ENCODE measurements around the gene DCLK2.

DCLK2 gene

GRCh38 chr4:150061086-150061776 is 17.0 kb upstream of the DCLK2 start:
- no peak overlapping the region for H4K5ac ChIP-seq (ENCODE audit: low read length)
- H4K8ac ChIP-seq (ENCODE audit: low read depth, low read length) = no peak overlapping the region
- no CpG with 5 or more reads among the region's 1 CpG for WGBS (ENCODE audit: extremely low coverage, insufficient coverage, low lambda C conversion rate)
- no peak overlapping the region for H2BK15ac ChIP-seq (replicated peaks; ENCODE audit: low read depth)
- no peak overlapping the region for H2BK5ac ChIP-seq (ENCODE audit: low read length)
- H3K79me1 ChIP-seq (ENCODE audit: low read length) = no peaks in the 10 kb centered on the region
- DNase-seq = no peak
- H3K79me2 ChIP-seq (ENCODE audit: control insufficient read depth, insufficient read depth, low read length) = no peaks in the 10 kb centered on the region
- no peak overlapping the region for H2AK5ac ChIP-seq (ENCODE audit: low read length)
- H3K4me2 ChIP-seq (ENCODE audit: low read length) = no peak overlapping the region
- no peak overlapping the region for H3K18ac ChIP-seq (ENCODE audit: low read length)
- H3K56ac ChIP-seq (ENCODE audit: low read length) = no peak overlapping the region
- no peak overlapping the region for H3K23ac ChIP-seq (ENCODE audit: low read length)
- H3K4ac ChIP-seq (ENCODE audit: low read depth, low read length) = no peak overlapping the region
- H3K4me1 ChIP-seq (ENCODE audit: control insufficient read depth, low read depth, low read length) = no peaks in the 10 kb centered on the region
- H3K4me3 ChIP-seq (ENCODE audit: low read length) = no peak overlapping the region
- no peak overlapping the region for H2BK120ac ChIP-seq (ENCODE audit: low read depth, low read length)
- no peaks in the 10 kb centered on the region for H3K27me3 ChIP-seq (ENCODE audit: insufficient read depth, low read length, poor library complexity)
- no peak overlapping the region for H3K27ac ChIP-seq (ENCODE audit: low read depth, low read length)
- H3K36me3 ChIP-seq (ENCODE audit: control insufficient read depth, insufficient read depth, low read length) = no peaks in the 10 kb centered on the region
- H3K9ac ChIP-seq (ENCODE audit: low read length) = no peak overlapping the region

DNA sequence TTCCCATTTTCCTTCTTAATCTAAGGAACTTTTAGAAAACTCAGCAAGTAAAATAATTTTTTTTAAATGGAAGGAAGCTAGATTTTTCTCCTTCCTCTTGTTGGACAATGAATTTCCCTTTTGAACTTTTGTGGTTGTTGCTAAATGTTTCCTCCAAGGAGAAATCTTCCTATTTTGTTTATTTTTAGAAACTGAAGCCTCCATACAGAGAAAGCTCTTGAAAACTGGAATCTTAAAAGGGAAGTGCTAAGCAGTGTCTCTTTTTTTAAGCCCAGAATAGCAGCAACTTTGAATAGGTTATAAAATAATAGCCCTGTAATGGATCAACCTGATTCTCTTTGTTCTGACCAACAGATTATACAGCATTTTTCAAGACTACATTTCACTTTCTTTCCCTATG is 15.1 kb upstream of the DCLK2 start:
- H2BK15ac ChIP-seq (replicated peaks; ENCODE audit: low read depth) = no peak overlapping the region
- H3K9ac ChIP-seq (ENCODE audit: low read length) = no peak overlapping the region
- no peaks in the 10 kb centered on the region for H3K79me2 ChIP-seq (ENCODE audit: control insufficient read depth, insufficient read depth, low read length)
- H3K4ac ChIP-seq (ENCODE audit: low read depth, low read length) = no peak overlapping the region
- H3K4me2 ChIP-seq (ENCODE audit: low read length) = no peak overlapping the region
- no peak overlapping the region for H2BK5ac ChIP-seq (ENCODE audit: low read length)
- H3K79me1 ChIP-seq (ENCODE audit: low read length) = no peaks in the 10 kb centered on the region
- H3K27me3 ChIP-seq (ENCODE audit: insufficient read depth, low read length, poor library complexity) = no peaks in the 10 kb centered on the region
- H3K18ac ChIP-seq (ENCODE audit: low read length) = no peak overlapping the region
- H4K8ac ChIP-seq (ENCODE audit: low read depth, low read length) = no peak overlapping the region
- no peak overlapping the region for H3K56ac ChIP-seq (ENCODE audit: low read length)
- no peak overlapping the region for H3K23ac ChIP-seq (ENCODE audit: low read length)
- H3K27ac ChIP-seq (ENCODE audit: low read depth, low read length) = no peak overlapping the region
- H2BK120ac ChIP-seq (ENCODE audit: low read depth, low read length) = no peak overlapping the region
- H3K4me3 ChIP-seq (ENCODE audit: low read length) = no peak overlapping the region
- no peak overlapping the region for H4K5ac ChIP-seq (ENCODE audit: low read length)
- H2AK5ac ChIP-seq (ENCODE audit: low read length) = no peak overlapping the region
- no peaks in the 10 kb centered on the region for H3K36me3 ChIP-seq (ENCODE audit: control insufficient read depth, insufficient read depth, low read length)
- no peaks in the 10 kb centered on the region for H3K4me1 ChIP-seq (ENCODE audit: control insufficient read depth, low read depth, low read length)
- no peak for DNase-seq

- no CpG with 5 or more reads among the region's 6 CpGs for whole genome bisulfite sequencing (ENCODE audit: extremely low coverage, insufficient coverage, low lambda C conversion rate)
- Histone ChIP-seq H2BK5ac (ENCODE audit: low read length) (no peak overlapping the region), H3K4ac (ENCODE audit: low read depth, low read length) (no peak overlapping the region), H3K27me3 (ENCODE audit: insufficient read depth, low read length, poor library complexity) (no peaks in the 10 kb centered on the region), H3K79me2 (ENCODE audit: control insufficient read depth, insufficient read depth, low read length) (no peaks in the 10 kb centered on the region), H3K4me3 (ENCODE audit: low read length) (no peak overlapping the region), H3K27ac (ENCODE audit: low read depth, low read length) (no peak overlapping the region), H4K8ac (ENCODE audit: low read depth, low read length) (no peak overlapping the region), H2BK120ac (ENCODE audit: low read depth, low read length) (no peak overlapping the region), H2AK5ac (ENCODE audit: low read length) (no peak overlapping the region), H4K5ac (ENCODE audit: low read length) (no peak overlapping the region), H3K36me3 (ENCODE audit: control insufficient read depth, insufficient read depth, low read length) (no peaks in the 10 kb centered on the region), H3K4me2 (ENCODE audit: low read length) (no peak overlapping the region), H3K23ac (ENCODE audit: low read length) (no peak overlapping the region), H3K56ac (ENCODE audit: low read length) (no peak overlapping the region), H3K9ac (ENCODE audit: low read length) (no peak overlapping the region), H2BK15ac (replicated peaks; ENCODE audit: low read depth) (no peak overlapping the region), H3K18ac (ENCODE audit: low read length) (no peak overlapping the region), H3K4me1 (ENCODE audit: control insufficient read depth, low read depth, low read length) (no peaks in the 10 kb centered on the region), H3K79me1 (ENCODE audit: low read length) (no peaks in the 10 kb centered on the region)
- DNase-seq = no peak
Measured at GRCh38 chr4:150065740-150066139, 12.5 kb upstream of the DCLK2 start.

GRCh38 chr4:150067859-150068258 is 10.4 kb upstream of the DCLK2 start:
- H3K4me3 ChIP-seq (ENCODE audit: low read length) = no peak overlapping the region
- no CpG with 5 or more reads among the region's 3 CpGs for WGBS (ENCODE audit: extremely low coverage, insufficient coverage, low lambda C conversion rate)
- H3K23ac ChIP-seq (ENCODE audit: low read length) = no peak overlapping the region
- H3K79me1 ChIP-seq (ENCODE audit: low read length) = no peaks in the 10 kb centered on the region
- H2BK15ac ChIP-seq (replicated peaks; ENCODE audit: low read depth) = no peak overlapping the region
- H2BK5ac ChIP-seq (ENCODE audit: low read length) = no peak overlapping the region
- no peak overlapping the region for H3K56ac ChIP-seq (ENCODE audit: low read length)
- H3K18ac ChIP-seq (ENCODE audit: low read length) = no peak overlapping the region
- H4K8ac ChIP-seq (ENCODE audit: low read depth, low read length) = no peak overlapping the region
- H3K4ac ChIP-seq (ENCODE audit: low read depth, low read length) = no peak overlapping the region
- H3K4me1 ChIP-seq (ENCODE audit: control insufficient read depth, low read depth, low read length) = no peaks in the 10 kb centered on the region
- H4K5ac ChIP-seq (ENCODE audit: low read length) = no peak overlapping the region
- no peak overlapping the region for H2AK5ac ChIP-seq (ENCODE audit: low read length)
- H3K4me2 ChIP-seq (ENCODE audit: low read length) = no peak overlapping the region
- no peak overlapping the region for H3K27ac ChIP-seq (ENCODE audit: low read depth, low read length)
- DNase-seq = no peak
- no peak overlapping the region for H2BK120ac ChIP-seq (ENCODE audit: low read depth, low read length)
- no peak overlapping the region for H3K9ac ChIP-seq (ENCODE audit: low read length)
- H3K79me2 ChIP-seq (ENCODE audit: control insufficient read depth, insufficient read depth, low read length) = no peaks in the 10 kb centered on the region
- no peaks in the 10 kb centered on the region for H3K27me3 ChIP-seq (ENCODE audit: insufficient read depth, low read length, poor library complexity)
- no peaks in the 10 kb centered on the region for H3K36me3 ChIP-seq (ENCODE audit: control insufficient read depth, insufficient read depth, low read length)

DNA sequence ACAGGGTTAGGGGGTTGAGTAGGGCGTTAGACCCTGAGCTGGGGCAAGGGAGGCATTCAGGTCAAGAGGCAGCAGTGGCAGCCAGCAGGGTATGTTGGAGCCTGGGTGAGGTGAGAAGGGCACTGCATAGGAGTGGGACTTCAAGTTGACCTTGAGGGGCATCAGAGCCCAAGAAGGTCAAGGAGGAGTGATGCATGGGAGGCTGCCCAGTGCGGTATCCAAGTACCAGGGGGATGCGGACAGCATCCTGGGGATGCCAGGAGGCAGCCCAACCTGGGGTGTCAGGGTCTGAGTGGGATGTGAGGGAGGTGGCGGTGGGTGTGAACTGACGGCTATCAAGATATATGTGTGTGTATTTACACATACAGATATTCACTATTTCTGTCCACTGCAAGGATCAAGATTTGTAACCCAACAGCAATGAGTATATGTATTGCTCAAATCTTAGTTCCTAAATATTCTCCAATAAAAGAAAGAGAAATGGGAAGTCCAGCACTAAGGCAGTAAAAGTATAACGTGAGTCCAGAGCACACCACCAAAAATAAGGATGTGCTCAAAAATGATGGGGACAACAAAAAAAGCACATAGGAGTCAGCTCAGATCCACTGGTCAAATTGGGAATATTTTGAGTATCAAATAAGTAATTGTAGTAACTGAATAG is 9.8 kb upstream of the DCLK2 start:
- Histone ChIP-seq H4K8ac (ENCODE audit: low read depth, low read length) (no peak overlapping the region), H3K56ac (ENCODE audit: low read length) (no peak overlapping the region), H3K23ac (ENCODE audit: low read length) (no peak overlapping the region), H3K27me3 (ENCODE audit: insufficient read depth, low read length, poor library complexity) (no peaks in the 10 kb centered on the region), H3K4me3 (ENCODE audit: low read length) (no peak overlapping the region), H3K4me1 (ENCODE audit: control insufficient read depth, low read depth, low read length) (no peaks in the 10 kb centered on the region), H3K79me1 (ENCODE audit: low read length) (no peaks in the 10 kb centered on the region), H3K9ac (ENCODE audit: low read length) (no peak overlapping the region), H3K4me2 (ENCODE audit: low read length) (no peak overlapping the region), H3K79me2 (ENCODE audit: control insufficient read depth, insufficient read depth, low read length) (no peaks in the 10 kb centered on the region), H2AK5ac (ENCODE audit: low read length) (no peak overlapping the region), H3K18ac (ENCODE audit: low read length) (no peak overlapping the region), H3K36me3 (ENCODE audit: control insufficient read depth, insufficient read depth, low read length) (no peaks in the 10 kb centered on the region), H2BK120ac (ENCODE audit: low read depth, low read length) (no peak overlapping the region), H3K27ac (ENCODE audit: low read depth, low read length) (no peak overlapping the region), H2BK5ac (ENCODE audit: low read length) (no peak overlapping the region), H4K5ac (ENCODE audit: low read length) (no peak overlapping the region), H2BK15ac (replicated peaks; ENCODE audit: low read depth) (no peak overlapping the region), H3K4ac (ENCODE audit: low read depth, low read length) (no peak overlapping the region)
- no CpG with 5 or more reads among the region's 6 CpGs for WGBS (ENCODE audit: extremely low coverage, insufficient coverage, low lambda C conversion rate)
- no peak for DNase-seq

- Histone ChIP-seq H3K27me3 (ENCODE audit: insufficient read depth, low read length, poor library complexity) (no peaks in the 10 kb centered on the region), H3K4me3 (ENCODE audit: low read length) (no peak overlapping the region), H3K4ac (ENCODE audit: low read depth, low read length) (no peak overlapping the region), H3K9ac (ENCODE audit: low read length) (no peak overlapping the region), H3K27ac (ENCODE audit: low read depth, low read length) (no peak overlapping the region), H3K56ac (ENCODE audit: low read length) (no peak overlapping the region), H3K4me2 (ENCODE audit: low read length) (no peak overlapping the region), H2BK120ac (ENCODE audit: low read depth, low read length) (no peak overlapping the region), H2BK5ac (ENCODE audit: low read length) (no peak overlapping the region), H3K23ac (ENCODE audit: low read length) (no peak overlapping the region), H3K79me1 (ENCODE audit: low read length) (no peaks in the 10 kb centered on the region), H4K5ac (ENCODE audit: low read length) (no peak overlapping the region), H3K36me3 (ENCODE audit: control insufficient read depth, insufficient read depth, low read length) (no peaks in the 10 kb centered on the region), H2BK15ac (replicated peaks; ENCODE audit: low read depth) (no peak overlapping the region), H2AK5ac (ENCODE audit: low read length) (no peak overlapping the region), H3K79me2 (ENCODE audit: control insufficient read depth, insufficient read depth, low read length) (no peaks in the 10 kb centered on the region), H3K18ac (ENCODE audit: low read length) (no peak overlapping the region), H3K4me1 (ENCODE audit: control insufficient read depth, low read depth, low read length) (no peaks in the 10 kb centered on the region), H4K8ac (ENCODE audit: low read depth, low read length) (no peak overlapping the region)
- DNase-seq = no peak
- WGBS (ENCODE audit: extremely low coverage, insufficient coverage, low lambda C conversion rate) = no CpG with 5 or more reads among the region's 1 CpG
Measured at GRCh38 chr4:150069353-150069752, 8.9 kb upstream of the DCLK2 start.
